HG02973 (cell line): Measurements from ENCODE around the gene SMCO4.

Experiments
- ATAC-seq: cut with Tn5 transposase; IDR thresholded peaks from one replicate; pipeline ENCODE4 v1.9.1; 2021; ENCODE audit warnings: moderate library complexity; ENCODE audit not compliant: unreplicated experiment

The SMCO4 gene

DNA sequence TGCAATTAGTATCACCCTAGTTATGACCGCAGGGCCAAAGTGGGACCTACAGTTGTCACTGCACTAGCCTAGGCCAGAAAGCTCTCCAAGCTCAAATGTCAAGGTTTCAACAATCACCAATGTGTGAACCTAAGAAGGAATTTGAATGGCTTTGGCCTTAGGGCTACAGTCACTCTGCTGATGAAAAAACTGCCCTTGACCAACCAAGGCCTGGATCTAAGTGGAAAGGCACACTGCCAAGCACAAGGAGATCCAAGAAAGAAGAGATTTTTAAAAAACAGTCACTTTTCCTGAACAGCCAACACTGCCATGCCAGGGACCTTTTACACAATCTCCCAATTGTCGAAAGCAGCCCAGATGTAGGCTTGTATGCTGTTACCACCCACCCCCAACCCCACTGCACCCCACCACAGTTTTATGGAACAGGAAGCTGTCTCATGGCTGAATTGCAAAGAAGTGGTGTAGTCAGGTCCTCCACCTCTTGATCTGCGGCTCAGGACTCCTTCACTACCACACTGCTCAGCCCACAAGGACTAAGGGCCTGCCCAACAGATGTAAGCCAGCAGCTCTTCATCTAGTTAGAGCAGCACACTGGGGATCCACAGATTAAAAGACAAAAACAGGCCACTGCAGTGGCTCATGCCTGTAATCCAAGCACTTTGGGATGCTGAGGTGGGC, 32.9 kb downstream of the SMCO4 start:
- no peak for ATAC-seq

GRCh38 chr11:93507517-93507916, 35.7 kb downstream of the SMCO4 start:
- no peak for ATAC-seq

DNA sequence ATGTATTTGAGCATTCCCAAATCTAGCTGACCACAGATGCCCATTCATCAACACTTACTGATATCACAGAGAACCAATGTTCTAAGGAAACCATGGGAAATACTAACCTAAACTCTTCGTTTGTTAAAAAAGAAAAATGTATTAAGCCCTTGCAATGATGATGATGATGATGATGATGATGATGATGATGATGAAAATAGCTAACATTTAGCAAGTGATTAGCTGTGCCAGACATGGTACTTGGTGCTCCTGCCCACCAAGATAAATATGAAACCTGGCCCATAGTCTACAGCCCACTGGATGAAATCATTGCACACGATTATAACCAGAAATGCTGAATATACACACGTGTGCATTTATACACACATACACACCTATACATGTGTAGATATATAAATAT, 37.5 kb downstream of the SMCO4 start:
- no peak for ATAC-seq

- no peak for ATAC-seq
Measured at GRCh38 chr11:93504110-93505095, 38.8 kb downstream of the SMCO4 start.

DNA sequence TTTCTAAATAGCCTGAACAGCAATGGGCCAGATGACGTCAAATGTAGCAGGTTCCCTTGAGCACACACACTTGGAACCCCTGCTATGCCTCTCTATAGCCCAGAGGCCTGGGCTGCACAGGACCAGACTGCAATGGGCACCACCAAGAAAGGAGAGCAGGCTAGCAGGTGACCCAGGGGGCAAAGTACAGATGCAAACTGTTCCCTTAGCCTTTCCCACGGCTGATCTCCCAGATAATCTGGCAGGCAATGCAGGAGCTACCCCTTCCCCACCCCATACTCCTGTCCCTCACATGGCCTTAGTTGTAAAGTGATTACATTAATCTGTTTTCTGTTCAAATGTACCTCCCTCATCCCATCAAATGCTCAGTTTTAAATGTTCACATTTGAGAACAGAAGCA, 41.3 kb downstream of the SMCO4 start:
- ATAC-seq: no peak

DNA sequence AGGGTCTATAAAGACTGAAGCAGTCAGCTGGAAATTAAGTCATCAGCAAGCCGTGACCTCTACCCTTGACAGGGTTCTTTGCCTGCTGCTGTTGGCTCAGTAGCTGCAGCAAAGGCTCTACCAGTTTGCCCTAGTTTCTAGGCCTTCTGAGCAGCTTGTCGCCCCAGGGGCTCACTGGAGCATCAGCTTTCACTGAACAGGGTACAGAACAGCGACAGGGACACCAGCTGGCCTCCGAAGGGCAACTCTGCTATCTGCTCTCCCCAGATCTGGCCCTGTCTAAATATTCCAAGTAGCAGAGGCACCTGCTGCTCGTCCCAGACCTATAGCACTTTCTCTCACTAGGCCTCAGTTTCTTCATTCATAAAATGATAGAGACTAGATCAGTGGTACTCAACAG, 42.4 kb downstream of the SMCO4 start:
- ATAC-seq: no peak

DNA sequence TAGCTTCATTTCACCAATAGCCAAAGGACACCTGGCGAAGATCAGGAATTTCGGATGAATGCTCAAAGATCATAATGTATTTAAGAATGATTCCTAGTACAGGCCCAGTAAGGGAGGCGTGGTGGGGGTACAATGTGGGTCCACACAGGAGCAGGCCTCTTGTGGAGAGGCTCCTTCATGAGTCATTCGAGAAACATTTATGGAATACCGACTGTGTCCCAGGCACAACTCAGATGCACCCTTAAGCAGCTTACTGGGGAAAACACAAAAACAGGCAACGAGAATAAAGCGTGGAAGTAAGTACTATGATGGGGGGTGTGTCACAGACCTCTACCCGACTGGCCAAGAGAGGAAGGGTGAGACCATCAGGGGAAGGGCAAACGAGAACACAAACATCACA, 44.5 kb downstream of the SMCO4 start:
- no peak for ATAC-seq

DNA sequence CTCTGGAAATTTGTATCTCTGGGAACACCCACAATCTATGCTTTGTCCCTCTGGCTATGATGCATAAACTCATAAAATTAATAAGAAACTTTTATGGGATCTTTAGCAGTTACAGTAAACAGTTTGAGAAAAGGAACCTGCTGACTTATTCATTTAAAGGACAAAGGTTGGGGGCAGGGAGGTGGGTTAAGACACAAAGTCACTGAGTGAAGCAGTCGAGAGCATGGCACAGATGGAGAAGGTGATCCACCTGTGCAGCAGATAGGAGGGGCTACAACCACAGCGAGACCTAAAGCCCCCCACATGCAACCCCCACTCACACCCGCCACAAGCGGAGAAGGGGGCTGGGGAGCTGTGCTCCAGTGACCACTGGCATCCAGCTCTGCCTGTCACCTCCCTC, 45.0 kb downstream of the SMCO4 start:
- no peak for ATAC-seq

DNA sequence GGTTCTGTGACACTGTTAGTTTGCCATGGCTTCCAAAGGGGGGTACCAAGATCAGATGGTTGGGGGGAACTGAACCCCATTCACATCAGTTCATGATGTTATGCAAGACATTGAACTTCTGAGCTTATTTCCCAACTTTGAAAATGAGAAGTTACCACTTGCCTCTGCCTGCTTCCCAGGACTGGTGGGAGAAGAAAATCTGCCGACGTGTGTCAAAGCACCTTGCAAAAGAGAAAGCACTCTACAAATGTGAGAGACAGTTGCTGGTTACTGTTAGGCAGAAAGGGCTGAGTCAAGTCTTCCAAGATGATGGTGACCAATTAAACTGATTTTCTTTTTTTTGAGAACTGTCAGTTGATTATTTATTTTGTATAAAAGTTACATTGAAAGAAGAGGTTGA, 45.6 kb downstream of the SMCO4 start:
- no peak for ATAC-seq

GRCh38 chr11:93494357-93494756, 48.8 kb downstream of the SMCO4 start:
- no peak for ATAC-seq

DNA sequence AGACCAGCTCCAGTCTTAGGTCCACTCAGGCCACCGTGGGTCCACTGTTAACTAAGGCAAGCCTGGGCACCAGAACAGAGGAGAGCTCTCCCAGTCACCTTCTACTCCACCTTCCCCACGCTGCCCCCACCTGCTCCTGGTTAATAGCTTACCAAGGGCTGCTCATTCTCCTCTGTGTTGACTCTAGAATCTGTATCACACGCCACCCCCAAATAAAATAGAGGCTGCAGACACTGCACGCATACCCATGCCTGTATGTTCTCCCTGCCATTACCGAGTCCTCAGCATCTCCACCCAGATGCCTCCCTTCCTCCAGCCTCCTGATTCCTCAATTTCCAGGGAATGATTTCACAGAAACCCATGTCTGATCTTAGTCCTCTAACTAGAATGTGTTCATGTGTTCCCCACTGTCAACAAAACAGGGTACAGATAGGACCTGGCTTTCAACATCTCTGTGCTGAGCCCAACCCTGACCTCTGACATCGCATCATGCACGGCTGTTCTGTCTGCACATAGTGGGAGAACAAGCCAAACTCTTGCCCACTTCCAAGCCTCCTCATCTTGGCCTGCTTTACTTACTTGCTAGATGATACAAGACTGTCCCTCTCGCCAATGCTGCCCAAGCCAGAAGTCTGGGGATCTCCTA, 49.8 kb downstream of the SMCO4 start:
- no peak for ATAC-seq

GRCh38 chr11:93492464-93493251, 50.5 kb downstream of the SMCO4 start:
- ATAC-seq: no peak

DNA sequence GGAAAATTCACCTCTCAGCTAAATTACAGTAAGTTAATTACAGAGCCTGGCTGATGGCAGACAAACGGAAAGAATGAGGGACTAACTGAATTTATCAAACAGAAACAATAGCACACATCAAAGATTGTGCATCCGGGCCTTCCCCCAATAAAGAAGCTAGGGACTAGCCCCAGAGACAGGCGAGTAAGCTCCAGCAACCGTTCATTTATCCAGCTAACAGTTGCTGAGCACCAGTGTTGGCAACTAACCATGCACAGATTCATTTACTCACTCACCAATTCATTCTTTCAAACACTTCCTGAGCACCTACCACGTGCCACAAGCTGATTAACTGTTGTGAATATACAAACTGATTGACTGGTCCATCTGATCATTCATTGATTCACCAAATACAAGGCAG, 51.2 kb downstream of the SMCO4 start:
- ATAC-seq: no peak

GRCh38 chr11:93490996-93491618, 52.1 kb downstream of the SMCO4 start:
- ATAC-seq: no peak

GRCh38 chr11:93489841-93490240, 53.4 kb downstream of the SMCO4 start:
- ATAC-seq: no peak

DNA sequence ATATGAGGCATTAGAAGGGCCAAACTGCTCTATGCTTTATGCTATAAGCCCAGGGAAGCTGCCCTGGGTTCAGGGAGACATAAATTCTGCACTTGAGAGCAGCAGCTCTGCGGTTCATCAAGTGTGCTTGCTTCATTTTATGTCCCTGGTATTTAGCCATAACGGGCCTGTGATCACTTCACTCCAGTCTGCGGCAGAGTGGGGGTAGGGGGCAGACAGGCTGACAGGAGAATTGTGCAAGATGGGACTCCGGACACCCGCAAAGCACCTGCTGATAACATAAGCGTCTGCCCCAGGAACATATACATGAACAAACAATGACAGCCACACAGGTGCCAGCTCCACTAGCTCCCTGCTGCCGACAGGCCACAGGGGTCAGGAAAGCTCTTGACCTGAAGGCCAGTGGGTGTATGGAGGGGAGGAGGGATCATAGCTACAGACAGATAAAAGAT, 56.1 kb downstream of the SMCO4 start:
- ATAC-seq: no peak

DNA sequence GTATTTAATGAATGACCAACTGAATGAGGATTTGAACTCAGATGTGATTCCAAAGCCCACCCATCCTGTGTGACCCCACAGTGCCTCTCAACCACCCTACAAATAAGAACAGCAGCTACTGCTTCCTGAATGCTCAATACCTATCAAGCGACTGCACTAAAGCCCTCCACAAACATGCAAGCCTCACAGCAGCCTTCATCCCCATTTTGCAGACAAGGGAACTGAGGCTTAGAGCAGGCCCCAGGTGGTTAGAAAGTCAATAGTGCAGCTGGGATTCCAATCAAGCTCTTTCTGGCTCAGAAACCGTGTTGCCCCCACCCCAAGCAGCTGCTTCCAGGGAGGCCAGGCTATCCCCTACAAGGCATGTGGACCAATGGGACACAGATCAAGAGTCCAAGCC, 57.2 kb downstream of the SMCO4 start:
- ATAC-seq: no peak

GRCh38 chr11:93484716-93485115, 58.5 kb downstream of the SMCO4 start:
- no peak for ATAC-seq

- ATAC-seq: no peak
Measured at GRCh38 chr11:93482556-93482955, 60.6 kb downstream of the SMCO4 start.

- ATAC-seq: no peak
Measured at GRCh38 chr11:93481696-93482095, 61.5 kb downstream of the SMCO4 start.
